Gastrocnemius medialis (tissue), 4 donors: ENCODE data around the gene ZNF451. TPM values are rescaled to one million over a fixed set of nuclear protein-coding genes. Genes with fewer than 3 reads are reported as not detected.

Experiments used
- ATAC-seq, 2 donors: fragments of 150-250 bp; one replicate each; pipeline ENCODE4 v1.9.1; 2016
- DNase-seq, 2 donors: peaks; one replicate each; pipeline ENCODE4 v3.0.0-alpha.2; 2019
- H3K27ac ChIP-seq, 4 donors: fragments of 200-600 bp; sonication (generic); 1 replicate in 1 of 4; 2 replicates in 3 of 4; pipeline ENCODE4 v1.5.1; 2016 to 2018; ENCODE audit warnings: mild to moderate bottlenecking in 2 of 4, moderate library complexity in 1 of 4
- H3K27me3 ChIP-seq, 3 donors: fragments of 200-600 bp; sonication (generic) in 2 of 3; 1 replicate in 1 of 3; 2 replicates in 2 of 3; pipeline versions ENCODE4 v1.5.1 to v1.6.0; 2016 to 2019; ENCODE audit warnings: mild to moderate bottlenecking in 1 of 3, moderate library complexity in 1 of 3
- H3K36me3 ChIP-seq, 2 donors: fragments of 200-600 bp; sonication (generic) in 1 of 2; one replicate each; pipeline ENCODE4 v1.5.1; 2017 to 2018
- H3K4me1 ChIP-seq, 2 donors: fragments of 200-600 bp; sonication (generic) in 1 of 2; one replicate each; pipeline ENCODE4 v1.5.1; 2016 to 2017; ENCODE audit warnings: mild to moderate bottlenecking in 2 of 2
- H3K4me3 ChIP-seq, 4 donors: fragments of 200-600 bp; sonication (generic) in 3 of 4; 1 replicate in 1 of 4; 2 replicates in 3 of 4; pipeline ENCODE4 v1.5.1; 2016 to 2019; ENCODE audit warnings: mild to moderate bottlenecking in 2 of 4
- H3K9me3 ChIP-seq, 3 donors: fragments of 200-600 bp; sonication (generic) in 2 of 3; 1 replicate in 1 of 3; 2 replicates in 2 of 3; pipeline ENCODE4 v1.5.1; 2016 to 2019
- POLR2A ChIP-seq, 2 donors: fragments of 450-650 bp; IDR thresholded peaks; one replicate each; pipeline ENCODE4 v1.6.1; 2017; ENCODE audit warnings: antibody characterized with exemption in 2 of 2, mild to moderate bottlenecking in 2 of 2, moderate library complexity in 2 of 2
- in situ Hi-C, 4 donors: fragments of 200-750 bp; cut with MboI; loops; one replicate each; pipeline versions ENCODE4 v1.15.0 to v1.8.0; 2017; ENCODE audit warnings: low sequenced_read_pairs in 4 of 4
- intact Hi-C: fragments of 100-400 bp; cut with DNase I; formaldehyde crosslinking; loops from one replicate; pipeline ENCODE4 v1.15.1; 2023; ENCODE audit warnings: low total_unique reads
- total RNA-seq, 4 donors: library from RNA; depleted of rRNA; stranded (reverse); fragments of >200 nt; gene quantifications; one replicate each; pipeline versions ENCODE4 v1.1.0 to v1.2.3, GENCODE V29; 2016
- TF ChIP-seq, protein P1 (sequence below), 5 experiments: fragments of 450-650 bp in 3 of 5; fragments of 200-600 bp in 2 of 5; sonication (generic) in 2 of 5; IDR thresholded peaks in 4 of 5; conservative IDR thresholded peaks in 1 of 5; 1 replicate in 4 of 5; 2 replicates in 1 of 5; pipeline ENCODE4 v1.5.1; 2016 to 2019; ENCODE audit warnings: antibody characterized with exemption in 5 of 5, mild to moderate bottlenecking in 3 of 5, moderate library complexity in 3 of 5

Gene ZNF451
- total RNA-seq, 4 donors from 2014 or later = 27.1 to 36.8 (median 28.0) TPM

DNA sequence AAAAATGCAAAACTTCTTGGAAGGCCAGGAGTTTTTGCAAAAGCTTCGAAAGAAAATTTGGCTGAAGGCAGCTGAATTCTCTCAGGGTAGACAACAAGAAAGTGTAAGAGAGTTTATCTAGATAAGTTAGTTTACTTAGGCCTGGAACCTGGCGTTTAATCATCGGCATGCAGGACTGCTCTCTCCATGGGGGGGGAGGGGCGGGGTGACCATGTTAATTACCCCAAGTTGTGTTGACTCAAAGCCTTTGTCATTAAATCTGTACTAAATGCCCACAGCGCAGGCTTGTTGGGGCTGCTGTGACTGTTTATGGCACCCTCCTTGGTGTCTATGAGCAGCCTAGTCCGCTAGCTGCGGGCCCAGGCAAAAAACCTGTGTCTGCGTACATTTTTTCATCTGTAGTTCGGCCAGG, 20.1 kb upstream of the ZNF451 start:
- ATAC-seq (no peak), DNase-seq (no peak)
- H3K4me3 ChIP-seq = no peak overlapping the region
- H3K4me1 ChIP-seq = no peaks in the 10 kb centered on the region
- peaks cover 0 to 10% of the 10 kb centered on the region in 2 donors for H3K36me3 ChIP-seq
- no peak overlapping the region for H3K27ac ChIP-seq
- H3K9me3 ChIP-seq = no peaks in the 10 kb centered on the region
- intact Hi-C loops = no loop called here
- TF ChIP-seq POLR2A (IDR thresholded peaks at IDR 0.05) = no peak
- TF ChIP-seq, protein P1, sequence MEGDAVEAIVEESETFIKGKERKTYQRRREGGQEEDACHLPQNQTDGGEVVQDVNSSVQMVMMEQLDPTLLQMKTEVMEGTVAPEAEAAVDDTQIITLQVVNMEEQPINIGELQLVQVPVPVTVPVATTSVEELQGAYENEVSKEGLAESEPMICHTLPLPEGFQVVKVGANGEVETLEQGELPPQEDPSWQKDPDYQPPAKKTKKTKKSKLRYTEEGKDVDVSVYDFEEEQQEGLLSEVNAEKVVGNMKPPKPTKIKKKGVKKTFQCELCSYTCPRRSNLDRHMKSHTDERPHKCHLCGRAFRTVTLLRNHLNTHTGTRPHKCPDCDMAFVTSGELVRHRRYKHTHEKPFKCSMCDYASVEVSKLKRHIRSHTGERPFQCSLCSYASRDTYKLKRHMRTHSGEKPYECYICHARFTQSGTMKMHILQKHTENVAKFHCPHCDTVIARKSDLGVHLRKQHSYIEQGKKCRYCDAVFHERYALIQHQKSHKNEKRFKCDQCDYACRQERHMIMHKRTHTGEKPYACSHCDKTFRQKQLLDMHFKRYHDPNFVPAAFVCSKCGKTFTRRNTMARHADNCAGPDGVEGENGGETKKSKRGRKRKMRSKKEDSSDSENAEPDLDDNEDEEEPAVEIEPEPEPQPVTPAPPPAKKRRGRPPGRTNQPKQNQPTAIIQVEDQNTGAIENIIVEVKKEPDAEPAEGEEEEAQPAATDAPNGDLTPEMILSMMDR (IDR thresholded peaks at IDR 0.05 in 4 of 5, conservative IDR thresholded peaks at IDR 0.05 in 1 of 5) = no peak
- in situ Hi-C loops = no loop called here
- H3K27me3 ChIP-seq = no peaks in the 10 kb centered on the region

DNA sequence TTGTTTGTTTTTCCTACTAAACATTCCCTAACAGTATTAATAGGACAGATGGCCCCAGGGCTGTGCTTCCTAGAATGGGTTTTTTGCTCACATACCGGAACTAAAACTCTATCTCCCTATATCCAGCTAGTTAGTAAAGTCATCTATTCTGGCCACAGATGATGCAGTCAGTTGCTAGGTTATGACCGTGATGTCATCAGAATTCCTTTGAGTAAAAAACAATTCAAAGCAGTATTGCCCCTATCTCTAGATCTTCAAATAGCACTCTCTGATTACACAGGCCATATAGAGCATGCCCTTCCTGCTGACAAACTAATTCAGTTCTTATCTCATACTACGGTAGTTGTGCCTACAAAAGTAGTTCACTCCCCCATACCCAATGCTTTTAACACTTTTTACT, 17.9 kb upstream of the ZNF451 start:
- DNase-seq (no peak), ATAC-seq (no peak)
- Histone ChIP-seq H3K4me1 (no peaks in the 10 kb centered on the region), H3K4me3 (no peak overlapping the region), H3K36me3 (peaks cover 0 to 5% of the 10 kb centered on the region in 2 donors), H3K27ac (no peak overlapping the region), H3K27me3 (no peaks in the 10 kb centered on the region), H3K9me3 (no peaks in the 10 kb centered on the region)
- no peak for TF ChIP-seq POLR2A (IDR thresholded peaks at IDR 0.05)
- TF ChIP-seq, protein P1 (IDR thresholded peaks at IDR 0.05 in 4 of 5, conservative IDR thresholded peaks at IDR 0.05 in 1 of 5) = no peak
- in situ Hi-C loops (no loop called here), intact Hi-C loops (no loop called here)

DNA sequence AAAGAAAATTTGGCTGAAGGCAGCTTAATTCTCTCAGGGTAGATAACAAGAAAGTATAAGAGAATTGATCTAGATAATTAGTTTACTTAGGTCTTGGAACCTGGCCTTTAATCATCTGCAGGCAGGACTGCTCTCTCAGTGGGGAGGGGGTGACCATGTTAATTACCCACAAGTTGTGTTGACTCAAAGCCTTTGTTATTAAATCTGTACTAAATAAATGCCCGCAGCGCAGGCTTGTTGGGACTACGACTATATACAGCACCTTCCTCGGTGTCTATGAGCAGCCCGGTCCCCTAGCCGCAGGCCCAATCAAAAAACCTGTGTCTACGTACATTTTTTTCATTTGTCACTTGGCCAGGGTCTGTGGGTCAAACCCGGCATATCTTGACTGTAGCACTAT, 15.6 kb upstream of the ZNF451 start:
- Histone ChIP-seq H3K4me3 (no peak overlapping the region), H3K36me3 (peaks cover 0 to 5% of the 10 kb centered on the region in 2 donors), H3K27me3 (no peaks in the 10 kb centered on the region), H3K4me1 (no peaks in the 10 kb centered on the region), H3K27ac (no peak overlapping the region), H3K9me3 (no peaks in the 10 kb centered on the region)
- DNase-seq = no peak
- TF ChIP-seq, protein P1 (IDR thresholded peaks at IDR 0.05 in 4 of 5, conservative IDR thresholded peaks at IDR 0.05 in 1 of 5) = no peak
- TF ChIP-seq POLR2A (IDR thresholded peaks at IDR 0.05) = no peak
- intact Hi-C loops (no loop called here), in situ Hi-C loops (no loop called here)
- no peak for ATAC-seq

DNA sequence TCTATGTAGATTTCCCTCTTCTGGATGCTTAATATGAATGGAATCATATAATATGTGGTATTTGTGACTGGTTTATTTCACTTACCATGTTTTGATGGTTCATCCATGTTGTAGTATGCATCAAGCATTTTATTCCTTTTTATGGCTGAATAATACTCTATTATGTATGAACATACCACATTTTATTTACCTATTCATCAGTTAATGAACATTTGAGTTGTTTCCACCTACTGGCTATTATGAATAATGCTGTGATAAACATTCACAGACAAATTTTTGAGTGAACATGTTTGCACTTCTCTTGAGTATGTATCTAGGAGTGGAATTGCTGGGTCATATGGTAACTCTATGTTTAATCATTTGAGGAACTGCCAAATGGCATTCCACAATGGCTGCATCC, 14.9 kb upstream of the ZNF451 start:
- in situ Hi-C loops = loop anchor here in 2 of 4 donors (25.0 kb wide), 1 partner anchor 237 kb away; the partner anchor contains the start of gene PRIM2 (in 2 of the 2)
- H3K4me1 ChIP-seq = no peaks in the 10 kb centered on the region
- no peak overlapping the region for H3K4me3 ChIP-seq
- DNase-seq (no peak), ATAC-seq (no peak)
- intact Hi-C loops = no loop called here
- H3K27me3 ChIP-seq = no peaks in the 10 kb centered on the region
- no peak overlapping the region for H3K27ac ChIP-seq
- TF ChIP-seq, protein P1 (IDR thresholded peaks at IDR 0.05 in 4 of 5, conservative IDR thresholded peaks at IDR 0.05 in 1 of 5) = no peak
- TF ChIP-seq POLR2A (IDR thresholded peaks at IDR 0.05) = no peak
- H3K36me3 ChIP-seq = peaks cover 0 to 5% of the 10 kb centered on the region in 2 donors
- H3K9me3 ChIP-seq = no peaks in the 10 kb centered on the region
